Measurements from ENCODE around the gene PCDHGB4.

GRCh38 chr5:141399555-141400258, 12.2 kb downstream of the PCDHGB4 start:
- TF ChIP-seq, protein P1, sequence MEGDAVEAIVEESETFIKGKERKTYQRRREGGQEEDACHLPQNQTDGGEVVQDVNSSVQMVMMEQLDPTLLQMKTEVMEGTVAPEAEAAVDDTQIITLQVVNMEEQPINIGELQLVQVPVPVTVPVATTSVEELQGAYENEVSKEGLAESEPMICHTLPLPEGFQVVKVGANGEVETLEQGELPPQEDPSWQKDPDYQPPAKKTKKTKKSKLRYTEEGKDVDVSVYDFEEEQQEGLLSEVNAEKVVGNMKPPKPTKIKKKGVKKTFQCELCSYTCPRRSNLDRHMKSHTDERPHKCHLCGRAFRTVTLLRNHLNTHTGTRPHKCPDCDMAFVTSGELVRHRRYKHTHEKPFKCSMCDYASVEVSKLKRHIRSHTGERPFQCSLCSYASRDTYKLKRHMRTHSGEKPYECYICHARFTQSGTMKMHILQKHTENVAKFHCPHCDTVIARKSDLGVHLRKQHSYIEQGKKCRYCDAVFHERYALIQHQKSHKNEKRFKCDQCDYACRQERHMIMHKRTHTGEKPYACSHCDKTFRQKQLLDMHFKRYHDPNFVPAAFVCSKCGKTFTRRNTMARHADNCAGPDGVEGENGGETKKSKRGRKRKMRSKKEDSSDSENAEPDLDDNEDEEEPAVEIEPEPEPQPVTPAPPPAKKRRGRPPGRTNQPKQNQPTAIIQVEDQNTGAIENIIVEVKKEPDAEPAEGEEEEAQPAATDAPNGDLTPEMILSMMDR (IDR thresholded peaks at IDR 0.05): no peak
- no peak for TF ChIP-seq POLR2A (IDR thresholded peaks at IDR 0.05)
